CD8-positive, alpha-beta memory T cell (primary cell): ENCODE data around the gene PUM2. TPM values are rescaled to one million over a fixed set of nuclear protein-coding genes. Genes with fewer than 3 reads are reported as not detected.

Source experiments
- CTCF ChIA-PET: fragments of 350-600 bp; sonication (Branson Sonifier 250); formaldehyde crosslinking; loops from one replicate; lab custom pipeline; 2021; ENCODE audit warnings: antibody characterized with exemption; lab: Charles Lee
- POLR2A ChIA-PET: fragments of 350-600 bp; sonication (Branson Sonifier 250); formaldehyde crosslinking; loops from one replicate; lab custom pipeline; 2021; ENCODE audit warnings: antibody characterized with exemption; lab: Charles Lee
- DNase-seq, 5 donors: peaks; one replicate each; pipeline versions ENCODE4 v3.0.0 to v3.0.0-alpha.2; 2020 to 2022; ENCODE audit warnings: mixed read lengths in 1 of 5
- H3K27ac ChIP-seq: one replicate; pipeline ENCODE4 v1.7.0; 2013; ENCODE audit warnings: low read depth, mild to moderate bottlenecking, low read length, moderate library complexity
- H3K27me3 ChIP-seq: 2 replicates; pipeline ENCODE4 v1.7.0; 2013; ENCODE audit warnings: low read length, mild to moderate bottlenecking; ENCODE audit not compliant: insufficient read depth, poor library complexity, severe bottlenecking
- H3K36me3 ChIP-seq: 2 replicates; pipeline ENCODE4 v1.7.0; 2013; ENCODE audit warnings: mild to moderate bottlenecking, low read length, moderate library complexity; ENCODE audit not compliant: insufficient read depth
- H3K4me1 ChIP-seq: 2 replicates; pipeline ENCODE4 v1.7.0; 2013; ENCODE audit warnings: mild to moderate bottlenecking, low read length, moderate library complexity; ENCODE audit not compliant: insufficient read depth
- H3K4me3 ChIP-seq: 2 replicates; pipeline ENCODE4 v1.7.0; 2013; ENCODE audit warnings: mild to moderate bottlenecking, low read length
- H3K9me3 ChIP-seq: 2 replicates; pipeline ENCODE4 v1.7.0; 2013; ENCODE audit warnings: mild to moderate bottlenecking, low read length
- H3K27ac Mint-ChIP-seq, 8 donors: one replicate each; pipeline ENCODE4 v1.8.0; 2020 to 2021; ENCODE audit warnings: mixed read lengths in 8 of 8, mild to moderate bottlenecking in 6 of 8, inconsistent platforms in 3 of 8, moderate library complexity in 3 of 8
- H3K27me3 Mint-ChIP-seq, 2 donors: one replicate each; pipeline ENCODE4 v1.8.0; 2020 to 2021; ENCODE audit warnings: mixed read lengths in 2 of 2, mild to moderate bottlenecking in 1 of 2, moderate library complexity in 1 of 2
- H3K36me3 Mint-ChIP-seq, 3 donors: one replicate each; pipeline ENCODE4 v1.8.0; 2020 to 2021; ENCODE audit warnings: mixed read lengths in 3 of 3, inconsistent platforms in 1 of 3, mild to moderate bottlenecking in 1 of 3
- H3K4me1 Mint-ChIP-seq, 3 donors: one replicate each; pipeline ENCODE4 v1.8.0; 2020 to 2021; ENCODE audit warnings: mixed read lengths in 3 of 3, inconsistent platforms in 1 of 3, mild to moderate bottlenecking in 1 of 3
- H3K4me3 Mint-ChIP-seq, 7 donors: one replicate each; pipeline ENCODE4 v1.8.0; 2020 to 2021; ENCODE audit warnings: mixed read lengths in 7 of 7, mild to moderate bottlenecking in 6 of 7, moderate library complexity in 4 of 7, inconsistent platforms in 2 of 7
- H3K9me3 Mint-ChIP-seq, 5 donors: one replicate each; pipeline ENCODE4 v1.8.0; 2020 to 2022; ENCODE audit warnings: mixed read lengths in 5 of 5, mild to moderate bottlenecking in 3 of 5, moderate library complexity in 2 of 5, inconsistent platforms in 1 of 5
- polyA plus RNA-seq: library from polyadenylated mRNA; unstranded; fragments of 300-500 nt; fragmentation: Illumina TruSeq; gene quantifications from one replicate; pipeline ENCODE4 v1.2.3, GENCODE V29; 2021
- total RNA-seq, 2 experiments: library from RNA; stranded (reverse); gene quantifications; one replicate each; pipeline ENCODE4 v1.2.3, GENCODE V29; 2021

The PUM2 gene
- total and polyA plus RNA-seq, 3 experiments from 2014 or later: 17.0 to 121 (median 120) TPM

GRCh38 chr2:20309001-20309400 is 41.6 kb downstream of the PUM2 start:
- H3K4me3 Mint-ChIP-seq: no peak overlapping the region
- H3K4me1 ChIP-seq: no peaks in the 10 kb centered on the region
- no peaks in the 10 kb centered on the region for H3K9me3 Mint-ChIP-seq
- CTCF ChIA-PET: interaction anchor here (0.7 kb wide), 1 partner anchor 16 kb away, joined by 3 read pairs; no protein-coding TSS in a partner anchor
- no peaks in the 10 kb centered on the region for H3K27me3 Mint-ChIP-seq
- peaks cover 11 to 76% (median 11%) of the 10 kb centered on the region in 3 donors for H3K36me3 Mint-ChIP-seq
- H3K4me1 Mint-ChIP-seq: peaks cover 24 to 50% (median 34%) of the 10 kb centered on the region in 3 donors
- H3K27ac Mint-ChIP-seq: peak overlapping the region in 2 of 8 donors; percentile 8 to 64
- DNase-seq: no peak
- H3K4me3 ChIP-seq: no peak overlapping the region
- no peaks in the 10 kb centered on the region for H3K27me3 ChIP-seq
- peaks cover 20% of the 10 kb centered on the region for H3K36me3 ChIP-seq
- no peak overlapping the region for H3K27ac ChIP-seq
- POLR2A ChIA-PET: interaction anchor here (0.6 kb wide), 1 partner anchor 8 kb away, joined by 5 read pairs; no protein-coding TSS in a partner anchor
- no peaks in the 10 kb centered on the region for H3K9me3 ChIP-seq

- Mint-ChIP-seq H3K9me3 (no peaks in the 10 kb centered on the region), H3K36me3 (peaks cover 6 to 81% (median 11%) of the 10 kb centered on the region in 3 donors), H3K4me1 (peaks cover 25 to 51% (median 34%) of the 10 kb centered on the region in 3 donors), H3K27me3 (no peaks in the 10 kb centered on the region), H3K4me3 (no peak overlapping the region), H3K27ac (peak overlapping the region in 1 of 8 donors; percentile 77)
- no peak overlapping the region for H3K27ac ChIP-seq
- no peaks in the 10 kb centered on the region for H3K27me3 ChIP-seq
- H3K36me3 ChIP-seq: peaks cover 25% of the 10 kb centered on the region
- no peaks in the 10 kb centered on the region for H3K4me1 ChIP-seq
- H3K9me3 ChIP-seq: no peaks in the 10 kb centered on the region
- DNase-seq: no peak
- CTCF ChIA-PET: no interaction called here
- POLR2A ChIA-PET: no interaction called here
- no peak overlapping the region for H3K4me3 ChIP-seq
These were observed 43.3 kb downstream of the PUM2 start for GRCh38 chr2:20307311-20307710.

- Histone ChIP-seq H3K27me3 (no peaks in the 10 kb centered on the region), H3K36me3 (peaks cover 21% of the 10 kb centered on the region), H3K9me3 (no peaks in the 10 kb centered on the region), H3K4me3 (no peak overlapping the region), H3K4me1 (no peaks in the 10 kb centered on the region), H3K27ac (no peak overlapping the region)
- H3K36me3 Mint-ChIP-seq: peaks cover 6 to 83% (median 11%) of the 10 kb centered on the region in 3 donors
- H3K4me3 Mint-ChIP-seq: no peak overlapping the region
- H3K9me3 Mint-ChIP-seq: no peaks in the 10 kb centered on the region
- H3K27ac Mint-ChIP-seq: peak overlapping the region in 1 of 8 donors; percentile 87
- ChIA-PET CTCF (interaction anchor here (1.2 to 1.8 kb wide), 2 partner anchors 10 to 21 kb away, joined by 3 to 5 read pairs; no protein-coding TSS in a partner anchor), POLR2A (no interaction called here)
- peaks cover 26 to 44% (median 36%) of the 10 kb centered on the region in 3 donors for H3K4me1 Mint-ChIP-seq
- no peaks in the 10 kb centered on the region for H3K27me3 Mint-ChIP-seq
- DNase-seq: no peak
These were observed 46.2 kb downstream of the PUM2 start for GRCh38 chr2:20304411-20304810.

GRCh38 chr2:20303966-20304365 is 46.7 kb downstream of the PUM2 start:
- no peaks in the 10 kb centered on the region for H3K9me3 ChIP-seq
- Mint-ChIP-seq H3K4me1 (peaks cover 24 to 42% (median 32%) of the 10 kb centered on the region in 3 donors), H3K27me3 (no peaks in the 10 kb centered on the region), H3K4me3 (no peak overlapping the region), H3K9me3 (no peaks in the 10 kb centered on the region), H3K27ac (peak overlapping the region in 3 of 8 donors; percentile 5 to 87 (median 15)), H3K36me3 (peaks cover 6 to 83% (median 11%) of the 10 kb centered on the region in 3 donors)
- no peak for DNase-seq
- no peak overlapping the region for H3K4me3 ChIP-seq
- H3K36me3 ChIP-seq: peaks cover 23% of the 10 kb centered on the region
- no peaks in the 10 kb centered on the region for H3K4me1 ChIP-seq
- no peak overlapping the region for H3K27ac ChIP-seq
- ChIA-PET POLR2A (no interaction called here), CTCF (interaction anchor here (1.2 to 1.8 kb wide), 2 partner anchors 10 to 22 kb away, joined by 3 to 5 read pairs; no protein-coding TSS in a partner anchor)
- H3K27me3 ChIP-seq: no peaks in the 10 kb centered on the region

- no peak overlapping the region for H3K27ac Mint-ChIP-seq
- H3K36me3 Mint-ChIP-seq: peaks cover 3 to 78% (median 13%) of the 10 kb centered on the region in 3 donors
- Histone ChIP-seq H3K27me3 (no peaks in the 10 kb centered on the region), H3K27ac (no peak overlapping the region), H3K36me3 (peaks cover 19% of the 10 kb centered on the region), H3K4me1 (no peaks in the 10 kb centered on the region), H3K9me3 (no peaks in the 10 kb centered on the region), H3K4me3 (no peak overlapping the region)
- CTCF ChIA-PET: no interaction called here
- no peaks in the 10 kb centered on the region for H3K9me3 Mint-ChIP-seq
- peaks cover 20 to 37% (median 29%) of the 10 kb centered on the region in 3 donors for H3K4me1 Mint-ChIP-seq
- H3K4me3 Mint-ChIP-seq: no peak overlapping the region
- DNase-seq: no peak
- H3K27me3 Mint-ChIP-seq: no peaks in the 10 kb centered on the region
- POLR2A ChIA-PET: no interaction called here
These were observed 48.6 kb downstream of the PUM2 start for GRCh38 chr2:20302019-20302418.

GRCh38 chr2:20300656-20301055 is 50.0 kb downstream of the PUM2 start:
- H3K9me3 ChIP-seq: no peaks in the 10 kb centered on the region
- peaks cover 0 to 79% (median 14%) of the 10 kb centered on the region in 3 donors for H3K36me3 Mint-ChIP-seq
- no peak overlapping the region for H3K4me3 ChIP-seq
- peaks cover 19% of the 10 kb centered on the region for H3K36me3 ChIP-seq
- no peaks in the 10 kb centered on the region for H3K4me1 ChIP-seq
- no peaks in the 10 kb centered on the region for H3K27me3 ChIP-seq
- no peak overlapping the region for H3K27ac ChIP-seq
- no peaks in the 10 kb centered on the region for H3K9me3 Mint-ChIP-seq
- CTCF ChIA-PET: interaction anchor here (0.9 to 1.0 kb wide), 2 partner anchors 26 to 111 kb away, joined by 3 read pairs; no protein-coding TSS in a partner anchor
- H3K27me3 Mint-ChIP-seq: no peaks in the 10 kb centered on the region
- no peak for DNase-seq
- H3K4me1 Mint-ChIP-seq: peaks cover 25 to 38% (median 33%) of the 10 kb centered on the region in 3 donors
- H3K4me3 Mint-ChIP-seq: no peak overlapping the region
- H3K27ac Mint-ChIP-seq: peak overlapping the region in 2 of 8 donors; percentile 11 to 51
- POLR2A ChIA-PET: interaction anchor here (0.6 kb wide), 1 partner anchor 8 kb away, joined by 5 read pairs; no protein-coding TSS in a partner anchor

GRCh38 chr2:20299113-20299512 is 51.5 kb downstream of the PUM2 start:
- peaks cover 0 to 82% (median 14%) of the 10 kb centered on the region in 3 donors for H3K36me3 Mint-ChIP-seq
- DNase-seq: no peak

GRCh38 chr2:20294231-20294630 is 56.4 kb downstream of the PUM2 start:
- Histone ChIP-seq H3K4me1 (no peaks in the 10 kb centered on the region), H3K9me3 (no peaks in the 10 kb centered on the region), H3K27me3 (no peaks in the 10 kb centered on the region), H3K27ac (no peak overlapping the region), H3K4me3 (no peak overlapping the region), H3K36me3 (peaks cover 23% of the 10 kb centered on the region)
- Mint-ChIP-seq H3K4me1 (peaks cover 15 to 30% (median 26%) of the 10 kb centered on the region in 3 donors), H3K27ac (peak overlapping the region in 2 of 8 donors; percentile 5 to 72), H3K9me3 (no peaks in the 10 kb centered on the region), H3K36me3 (peaks cover under 1 to 75% (median 16%) of the 10 kb centered on the region in 3 donors), H3K4me3 (peak overlapping the region in 1 of 7 donors; percentile 27), H3K27me3 (no peaks in the 10 kb centered on the region)
- ChIA-PET POLR2A (no interaction called here), CTCF (no interaction called here)
- DNase-seq: no peak

More at GRCh38 chr2:20299113-20299512, 51.5 kb downstream of the PUM2 start:
- Histone ChIP-seq H3K36me3 (peaks cover 24% of the 10 kb centered on the region), H3K4me1 (no peaks in the 10 kb centered on the region), H3K27me3 (no peaks in the 10 kb centered on the region), H3K9me3 (no peaks in the 10 kb centered on the region), H3K4me3 (no peak overlapping the region), H3K27ac (no peak overlapping the region)
- Mint-ChIP-seq H3K4me1 (peaks cover 25 to 38% (median 31%) of the 10 kb centered on the region in 3 donors), H3K4me3 (no peak overlapping the region), H3K27me3 (no peaks in the 10 kb centered on the region), H3K9me3 (no peaks in the 10 kb centered on the region), H3K27ac (peak overlapping the region in 2 of 8 donors; percentile 29 to 63)
- ChIA-PET POLR2A (no interaction called here), CTCF (no interaction called here)
